Suprapubic skin (tissue), 4 donors: Measurements from ENCODE around the gene THEM4.

ENCODE experiments used
- POLR2A ChIP-seq, 2 donors: fragments of 450-650 bp; IDR thresholded peaks; one replicate each; pipeline ENCODE4 v1.6.1; 2017; ENCODE audit warnings: antibody characterized with exemption in 2 of 2, mild to moderate bottlenecking in 2 of 2, moderate library complexity in 2 of 2
- POLR2AphosphoS5 ChIP-seq, 3 donors: sonication (generic); formaldehyde crosslinking; IDR thresholded peaks; one replicate each; pipeline ENCODE4 v1.6.1; 2017; ENCODE audit warnings: antibody characterized with exemption in 3 of 3
- TF ChIP-seq, protein P1 (sequence below), 2 donors: fragments of 200-600 bp in 1 of 2; fragments of 450-650 bp in 1 of 2; sonication (generic) in 1 of 2; IDR thresholded peaks; one replicate each; pipeline ENCODE4 v1.5.1; 2016 to 2019; ENCODE audit warnings: antibody characterized with exemption in 2 of 2, mild to moderate bottlenecking in 1 of 2, moderate library complexity in 1 of 2

GRCh38 chr1:151849126-151849525 is 60.2 kb downstream of the THEM4 start:
- TF ChIP-seq, protein P1, sequence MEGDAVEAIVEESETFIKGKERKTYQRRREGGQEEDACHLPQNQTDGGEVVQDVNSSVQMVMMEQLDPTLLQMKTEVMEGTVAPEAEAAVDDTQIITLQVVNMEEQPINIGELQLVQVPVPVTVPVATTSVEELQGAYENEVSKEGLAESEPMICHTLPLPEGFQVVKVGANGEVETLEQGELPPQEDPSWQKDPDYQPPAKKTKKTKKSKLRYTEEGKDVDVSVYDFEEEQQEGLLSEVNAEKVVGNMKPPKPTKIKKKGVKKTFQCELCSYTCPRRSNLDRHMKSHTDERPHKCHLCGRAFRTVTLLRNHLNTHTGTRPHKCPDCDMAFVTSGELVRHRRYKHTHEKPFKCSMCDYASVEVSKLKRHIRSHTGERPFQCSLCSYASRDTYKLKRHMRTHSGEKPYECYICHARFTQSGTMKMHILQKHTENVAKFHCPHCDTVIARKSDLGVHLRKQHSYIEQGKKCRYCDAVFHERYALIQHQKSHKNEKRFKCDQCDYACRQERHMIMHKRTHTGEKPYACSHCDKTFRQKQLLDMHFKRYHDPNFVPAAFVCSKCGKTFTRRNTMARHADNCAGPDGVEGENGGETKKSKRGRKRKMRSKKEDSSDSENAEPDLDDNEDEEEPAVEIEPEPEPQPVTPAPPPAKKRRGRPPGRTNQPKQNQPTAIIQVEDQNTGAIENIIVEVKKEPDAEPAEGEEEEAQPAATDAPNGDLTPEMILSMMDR (IDR thresholded peaks at IDR 0.05): no peak
- TF ChIP-seq POLR2AphosphoS5 (IDR thresholded peaks at IDR 0.05) (no peak), POLR2A (IDR thresholded peaks at IDR 0.05) (no peak)
